ENCODE results near the gene MRPS23. TPM values are rescaled to one million over a fixed set of nuclear protein-coding genes. Genes with fewer than 3 reads are reported as not detected.

MRPS23 gene
- total and polyA plus RNA-seq, 7 donors: 27.2 to 91.1 (median 49.2) TPM

DNA sequence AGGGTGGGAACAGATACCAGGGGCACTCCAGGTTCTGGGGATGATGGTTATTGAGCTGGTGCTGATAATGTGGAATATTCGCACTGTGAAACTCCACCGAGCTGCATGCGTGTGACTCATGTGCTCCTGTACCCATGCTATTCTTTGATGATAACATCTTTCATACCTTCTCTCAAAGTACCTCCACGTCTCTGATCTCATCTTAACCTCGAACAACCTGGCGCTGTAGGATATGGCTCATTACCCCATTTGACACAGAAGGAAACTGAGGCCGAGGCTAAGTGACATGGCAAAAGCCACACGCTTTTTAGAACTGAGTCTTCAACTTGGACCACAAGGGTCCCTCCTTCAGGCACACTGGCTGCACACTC is 30.2 kb upstream of the MRPS23 start:
- no peak overlapping the region for H3K4me3 ChIP-seq
- H3K27me3 ChIP-seq (ENCODE audit: insufficient read depth in 3 of 3, low read length in 2 of 3): no peaks in the 10 kb centered on the region
- H3K27ac ChIP-seq: peak overlapping the region; percentile 84
- peaks cover 0 to 26% of the 10 kb centered on the region in 2 donors for H3K36me3 ChIP-seq (ENCODE audit: insufficient read depth in 1 of 2, low read depth in 1 of 2)
- intact Hi-C loops (cut with DNase I): loop anchor here in 1 of 2 donors (5.0 kb wide), 1 partner anchor 112 kb away; no protein-coding TSS in a partner anchor
- TF ChIP-seq, protein P1, sequence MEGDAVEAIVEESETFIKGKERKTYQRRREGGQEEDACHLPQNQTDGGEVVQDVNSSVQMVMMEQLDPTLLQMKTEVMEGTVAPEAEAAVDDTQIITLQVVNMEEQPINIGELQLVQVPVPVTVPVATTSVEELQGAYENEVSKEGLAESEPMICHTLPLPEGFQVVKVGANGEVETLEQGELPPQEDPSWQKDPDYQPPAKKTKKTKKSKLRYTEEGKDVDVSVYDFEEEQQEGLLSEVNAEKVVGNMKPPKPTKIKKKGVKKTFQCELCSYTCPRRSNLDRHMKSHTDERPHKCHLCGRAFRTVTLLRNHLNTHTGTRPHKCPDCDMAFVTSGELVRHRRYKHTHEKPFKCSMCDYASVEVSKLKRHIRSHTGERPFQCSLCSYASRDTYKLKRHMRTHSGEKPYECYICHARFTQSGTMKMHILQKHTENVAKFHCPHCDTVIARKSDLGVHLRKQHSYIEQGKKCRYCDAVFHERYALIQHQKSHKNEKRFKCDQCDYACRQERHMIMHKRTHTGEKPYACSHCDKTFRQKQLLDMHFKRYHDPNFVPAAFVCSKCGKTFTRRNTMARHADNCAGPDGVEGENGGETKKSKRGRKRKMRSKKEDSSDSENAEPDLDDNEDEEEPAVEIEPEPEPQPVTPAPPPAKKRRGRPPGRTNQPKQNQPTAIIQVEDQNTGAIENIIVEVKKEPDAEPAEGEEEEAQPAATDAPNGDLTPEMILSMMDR (IDR thresholded peaks at IDR 0.05): no peak
- H3K4me1 ChIP-seq: peaks cover 62% of the 10 kb centered on the region
- WGBS, 3 donors: 85 to 97% (median 87%) methylated on average over 8 of the region's 8 CpGs
- H3K9me3 ChIP-seq: no peaks in the 10 kb centered on the region
- ATAC-seq (peak in 1 of 4 donors; percentile 9), DNase-seq (no peak)

DNA sequence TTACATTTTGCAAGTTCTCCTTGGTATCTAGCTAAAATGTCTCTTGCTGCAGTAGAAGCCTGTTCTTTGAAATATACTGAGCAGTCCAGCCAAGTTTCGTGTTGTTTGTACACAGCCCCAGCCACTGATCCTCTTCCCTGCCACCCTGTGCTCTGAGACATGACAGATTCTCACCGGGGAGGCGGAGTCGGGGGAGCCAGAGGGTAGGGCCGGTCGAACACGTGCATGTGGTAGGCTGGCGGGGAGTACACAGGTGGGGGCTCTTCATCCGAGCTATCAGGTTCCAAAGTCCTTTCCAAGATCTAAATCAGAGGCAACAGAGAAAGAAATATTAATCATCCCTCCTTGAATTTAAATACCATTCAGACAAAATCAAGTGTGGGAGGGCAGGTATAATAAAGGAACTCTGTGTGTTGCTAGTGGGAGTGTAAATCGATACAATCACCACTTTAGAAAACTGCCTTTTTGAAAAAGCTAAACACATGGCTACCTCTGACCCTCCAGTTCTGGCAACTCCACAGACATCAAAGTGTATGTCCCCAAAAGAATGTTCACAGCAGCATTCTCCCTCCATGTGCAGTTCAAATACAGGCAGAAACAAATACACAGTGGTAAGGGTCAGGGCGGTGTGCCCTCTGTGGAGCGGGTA is 29.7 kb upstream of the MRPS23 start:
- no peaks in the 10 kb centered on the region for H3K9me3 ChIP-seq
- peaks cover 0 to 21% of the 10 kb centered on the region in 2 donors for H3K36me3 ChIP-seq (ENCODE audit: insufficient read depth in 1 of 2, low read depth in 1 of 2)
- intact Hi-C loops (cut with DNase I): loop anchor here in 1 of 2 donors (5.0 kb wide), 1 partner anchor 113 kb away; no protein-coding TSS in a partner anchor
- DNase-seq: peak; percentile 61 to 85
- H3K4me3 ChIP-seq: no peak overlapping the region
- H3K27me3 ChIP-seq (ENCODE audit: insufficient read depth in 3 of 3, low read length in 2 of 3): no peaks in the 10 kb centered on the region
- peaks cover 67% of the 10 kb centered on the region for H3K4me1 ChIP-seq
- peak; percentile 62 to 73 (median 68) for ATAC-seq
- WGBS, 3 donors: 41 to 55% (median 54%) methylated on average over 12 of the region's 12 CpGs
- TF ChIP-seq, protein P1 (IDR thresholded peaks at IDR 0.05): no peak
- peak overlapping the region; percentile 84 for H3K27ac ChIP-seq

DNA sequence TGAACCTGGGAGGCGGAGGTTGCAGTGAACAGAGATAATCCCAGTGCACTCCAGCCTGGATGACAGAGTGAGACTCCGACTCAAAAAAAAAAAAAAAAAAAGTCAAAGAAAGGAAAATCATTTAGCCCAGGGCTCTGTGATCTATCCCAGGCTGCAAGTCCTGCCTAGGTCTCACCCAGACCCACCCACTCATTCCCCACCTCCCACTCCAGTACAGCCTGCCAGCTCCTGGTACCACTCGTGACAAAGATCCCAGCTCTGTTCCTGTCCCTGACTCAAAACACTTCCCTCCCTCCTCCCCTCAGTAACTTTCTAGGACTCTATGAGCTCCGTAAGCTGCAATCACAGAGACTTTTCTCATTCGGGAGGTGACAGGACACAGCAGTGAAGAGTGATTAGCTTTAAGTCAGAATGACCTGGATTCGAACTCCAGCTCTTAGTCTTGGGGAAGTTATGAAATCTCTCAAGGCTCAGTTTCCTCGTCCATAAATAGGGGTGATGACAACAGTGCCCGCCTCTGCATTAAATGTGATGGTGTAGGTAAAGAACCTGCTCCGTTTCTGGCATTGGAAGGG is 28.0 kb upstream of the MRPS23 start:
- H3K36me3 ChIP-seq (ENCODE audit: insufficient read depth in 1 of 2, low read depth in 1 of 2): peaks cover 0 to 14% of the 10 kb centered on the region in 2 donors
- intact Hi-C loops (cut with DNase I): no loop called here
- TF ChIP-seq, protein P1 (IDR thresholded peaks at IDR 0.05): no peak
- no peak overlapping the region for H3K4me3 ChIP-seq
- DNase-seq (no peak), ATAC-seq (peak; percentile 7 to 47 (median 28))
- H3K27me3 ChIP-seq (ENCODE audit: insufficient read depth in 3 of 3, low read length in 2 of 3): no peaks in the 10 kb centered on the region
- H3K4me1 ChIP-seq: peaks cover 81% of the 10 kb centered on the region
- no peaks in the 10 kb centered on the region for H3K9me3 ChIP-seq
- peak overlapping the region; percentile 84 for H3K27ac ChIP-seq
- 47 to 79% (median 48%) methylated on average over 9 of the region's 9 CpGs for WGBS, 3 donors

DNA sequence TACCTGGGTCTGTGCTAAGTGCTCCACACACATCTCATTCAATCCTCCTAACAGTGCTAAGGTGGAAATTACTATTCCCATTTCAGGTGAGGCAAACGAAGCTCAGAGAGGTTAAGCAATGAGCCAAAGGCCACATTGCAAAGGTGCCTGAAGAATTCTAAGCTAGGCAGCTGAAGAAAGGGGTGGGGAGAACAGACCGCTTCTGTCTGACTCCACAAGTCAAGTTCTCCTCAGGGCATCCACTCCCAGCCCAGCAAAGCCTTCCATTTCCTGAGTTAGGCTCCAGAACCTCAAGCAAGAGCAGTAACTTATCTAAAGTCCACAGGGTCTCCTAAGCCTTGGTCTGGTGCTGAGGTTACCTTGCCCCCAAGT is 27.0 kb upstream of the MRPS23 start:
- peaks cover 88% of the 10 kb centered on the region for H3K4me1 ChIP-seq

More for the DNA sequence above, 27.0 kb upstream of the MRPS23 start:
- DNase-seq (no peak), ATAC-seq (no peak)
- Histone ChIP-seq H3K36me3 (ENCODE audit: insufficient read depth in 1 of 2, low read depth in 1 of 2) (peaks cover 2 to 23% of the 10 kb centered on the region in 2 donors), H3K9me3 (no peaks in the 10 kb centered on the region), H3K27ac (peak overlapping the region; percentile 84), H3K4me3 (no peak overlapping the region), H3K27me3 (ENCODE audit: insufficient read depth in 3 of 3, low read length in 2 of 3) (no peaks in the 10 kb centered on the region)
- WGBS, 3 donors: 76 to 90% (median 76%) methylated on average over 2 of the region's 2 CpGs
- TF ChIP-seq, protein P1 (IDR thresholded peaks at IDR 0.05): no peak
- intact Hi-C loops (cut with DNase I): no loop called here
